CD14-positive monocyte (primary cell): ENCODE measurements around the gene LILRB3. TPM values are rescaled to one million over a fixed set of nuclear protein-coding genes. Genes with fewer than 3 reads are reported as not detected.

Source experiments
- DNase-seq, 3 donors: peaks; one replicate each; pipeline ENCODE4 v3.0.0-alpha.2; 2011 to 2022
- H2AFZ ChIP-seq: 2 replicates; pipeline ENCODE4 v1.6.0; 2012; ENCODE audit warnings: mild to moderate bottlenecking, low read depth, low read length, inconsistent platforms; ENCODE audit not compliant: insufficient read depth, poor library complexity, severe bottlenecking
- H3K27ac ChIP-seq, 2 donors: 1 replicate in 1 of 2; 2 replicates in 1 of 2; pipeline ENCODE4 v1.5.1; 2012 to 2013; ENCODE audit warnings: low read length in 2 of 2, control low read depth in 1 of 2, inconsistent platforms in 1 of 2, low read depth in 1 of 2, mild to moderate bottlenecking in 1 of 2
- H3K27me3 ChIP-seq, 2 donors: one replicate each; pipeline versions ENCODE4 v1.6.0 to v1.6.1; 2011 to 2013; ENCODE audit warnings: low read length in 2 of 2; ENCODE audit not compliant: control insufficient read depth in 2 of 2, insufficient read depth in 2 of 2
- H3K36me3 ChIP-seq, 2 donors: replicated peaks in 1 of 2; 1 replicate in 1 of 2; 2 replicates in 1 of 2; pipeline versions ENCODE4 v1.5.1 to v1.6.1; 2012 to 2013; ENCODE audit warnings: low read length in 2 of 2, control low read depth in 1 of 2, inconsistent platforms in 1 of 2, mild to moderate bottlenecking in 1 of 2; ENCODE audit not compliant: insufficient read depth in 2 of 2, control insufficient read depth in 1 of 2
- H3K4me1 ChIP-seq, 2 donors: 1 replicate in 1 of 2; 2 replicates in 1 of 2; pipeline versions ENCODE4 v1.5.1 to v1.6.1; 2012 to 2013; ENCODE audit warnings: low read length in 2 of 2, control low read depth in 1 of 2, inconsistent platforms in 1 of 2, mild to moderate bottlenecking in 1 of 2, moderate library complexity in 1 of 2; ENCODE audit not compliant: insufficient read depth in 2 of 2, control insufficient read depth in 1 of 2
- H3K4me2 ChIP-seq: replicated peaks from 2 replicates; pipeline ENCODE3; 2012; ENCODE audit warnings: low read length, moderate library complexity, mild to moderate bottlenecking; ENCODE audit not compliant: poor library complexity, severe bottlenecking; ENCODE audit errors: extremely low read depth
- H3K4me3 ChIP-seq, 3 experiments: fragments of 200-600 bp in 1 of 3; sonication (generic) in 1 of 3; replicated peaks in 1 of 3; 1 replicate in 2 of 3; 2 replicates in 1 of 3; pipeline ENCODE4 v1.5.1; 2011 to 2013; ENCODE audit warnings: low read length in 3 of 3, mild to moderate bottlenecking in 3 of 3, control low read depth in 2 of 3, low read depth in 2 of 3, inconsistent platforms in 1 of 3, moderate library complexity in 1 of 3
- H3K79me2 ChIP-seq: 2 replicates; pipeline ENCODE4 v1.6.0; 2012; ENCODE audit warnings: mild to moderate bottlenecking, control low read depth, inconsistent platforms, low read length, moderate library complexity; ENCODE audit not compliant: insufficient read depth
- H3K9ac ChIP-seq: 2 replicates; pipeline ENCODE4 v1.6.0; 2017; ENCODE audit warnings: low read length, mild to moderate bottlenecking; ENCODE audit not compliant: insufficient read depth, poor library complexity, severe bottlenecking
- H3K9me3 ChIP-seq, 2 donors: replicated peaks in 1 of 2; 1 replicate in 1 of 2; 2 replicates in 1 of 2; pipeline versions ENCODE4 v1.5.1 to v1.6.1; 2012 to 2013; ENCODE audit warnings: low read length in 2 of 2, control low read depth in 1 of 2; ENCODE audit not compliant: control insufficient read depth in 1 of 2, insufficient read depth in 1 of 2
- H4K20me1 ChIP-seq: 2 replicates; pipeline ENCODE4 v1.6.0; 2012; ENCODE audit warnings: mild to moderate bottlenecking, low read length, control low read depth, moderate library complexity; ENCODE audit not compliant: insufficient read depth
- H3K27ac Mint-ChIP-seq, 7 donors: one replicate each; pipeline ENCODE4 v1.8.0; 2020; ENCODE audit warnings: mild to moderate bottlenecking in 7 of 7, mixed read lengths in 7 of 7, moderate library complexity in 6 of 7, inconsistent platforms in 2 of 7
- H3K27me3 Mint-ChIP-seq, 3 donors: one replicate each; pipeline ENCODE4 v1.8.0; 2021 to 2022; ENCODE audit warnings: low read depth in 3 of 3, mild to moderate bottlenecking in 3 of 3, mixed read lengths in 3 of 3, moderate library complexity in 3 of 3, inconsistent platforms in 1 of 3
- H3K36me3 Mint-ChIP-seq, 2 donors: one replicate each; pipeline ENCODE4 v1.8.0; 2020; ENCODE audit warnings: mixed read lengths in 2 of 2, inconsistent platforms in 1 of 2, mild to moderate bottlenecking in 1 of 2
- H3K4me1 Mint-ChIP-seq: one replicate; pipeline ENCODE4 v1.8.0; 2020; ENCODE audit warnings: mild to moderate bottlenecking, mixed read lengths
- H3K4me3 Mint-ChIP-seq, 2 donors: one replicate each; pipeline ENCODE4 v1.8.0; 2020; ENCODE audit warnings: mild to moderate bottlenecking in 2 of 2, mixed read lengths in 2 of 2, moderate library complexity in 1 of 2
- H3K9me3 Mint-ChIP-seq, 7 donors: one replicate each; pipeline ENCODE4 v1.8.0; 2020 to 2022; ENCODE audit warnings: mixed read lengths in 7 of 7, mild to moderate bottlenecking in 6 of 7, moderate library complexity in 6 of 7, inconsistent platforms in 2 of 7
- WGBS: methylation state at CpG from one replicate; pipeline ENCODE4 v1.1.5; 2013; ENCODE audit warnings: missing lambda C conversion rate; ENCODE audit not compliant: insufficient coverage; 5-methylcytosine and 5-hydroxymethylcytosine counted together
- intact Hi-C, 2 donors: fragments of 100-400 bp; cut with micrococcal nuclease; formaldehyde crosslinking; loops; one replicate each; pipeline versions ENCODE4 v1.15.0 to v1.15.1; 2023
- polyA plus RNA-seq, 3 donors: library from polyadenylated mRNA; depleted of rRNA in 1 of 3; unstranded in 2 of 3; stranded (reverse) in 1 of 3; fragments of 300-500 nt in 2 of 3; fragments of >200 nt in 1 of 3; fragmentation: Illumina TruSeq in 2 of 3; gene quantifications; 1 replicate in 2 of 3; 2 replicates in 1 of 3; pipeline ENCODE4 v1.2.3, GENCODE V29; 2012 to 2021
- TF ChIP-seq, protein P1 (sequence below): fragments of 200-600 bp; IDR thresholded peaks from one replicate; pipeline ENCODE4 v1.8.0; 2022; ENCODE audit warnings: antibody characterized with exemption, mild to moderate bottlenecking

The LILRB3 gene
- polyA plus RNA-seq, 3 donors, result 62.9 to 455 (median 104) TPM

DNA sequence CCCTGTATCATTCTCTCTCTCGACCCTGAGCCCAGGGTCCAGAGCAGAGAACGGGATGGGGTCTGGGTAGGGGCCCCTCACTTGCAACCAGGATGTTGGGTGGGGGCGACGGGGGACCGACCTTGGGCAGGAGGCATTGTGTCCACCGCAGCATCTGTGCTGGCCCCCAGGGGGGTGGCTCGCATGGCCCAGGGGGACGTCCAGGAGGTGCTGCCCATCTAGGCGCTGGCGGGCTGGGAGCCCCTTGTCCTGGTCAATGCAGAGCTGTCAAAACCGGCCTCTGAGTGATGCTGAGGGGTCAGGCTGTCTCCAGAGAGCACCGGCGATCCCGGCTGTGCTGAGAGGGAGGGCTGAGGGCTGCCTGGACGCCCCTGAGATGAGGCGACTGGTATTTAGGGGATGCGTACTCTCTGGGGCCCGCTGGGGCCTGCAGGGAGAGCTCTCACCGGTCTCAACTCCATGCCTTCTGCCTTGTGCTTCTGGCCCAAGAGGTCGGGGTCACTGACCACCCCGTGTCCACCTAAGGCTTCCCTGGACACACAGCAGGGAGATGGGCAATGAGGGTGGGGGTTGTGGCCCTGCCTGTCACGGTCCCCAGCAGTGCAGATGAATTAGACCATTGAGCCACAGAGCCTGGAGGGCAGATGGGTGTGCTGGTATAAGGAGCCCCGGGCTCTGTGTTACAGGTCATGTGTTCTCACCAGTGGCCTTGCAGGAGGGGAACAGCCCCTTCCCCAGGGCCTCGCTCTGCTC is 13.6 kb downstream of the LILRB3 start:
- Histone ChIP-seq H3K9me3 (no peaks in the 10 kb centered on the region), H3K4me1 (peaks cover 75 to 82% of the 10 kb centered on the region in 2 donors), H3K79me2 (peaks cover 74% of the 10 kb centered on the region), H3K36me3 (peaks cover 33 to 35% of the 10 kb centered on the region in 2 donors), H3K4me3 (peak overlapping the region in 1 of 3 experiments; percentile 58), H3K4me2 (peak overlapping the region; percentile 48), H4K20me1 (peaks cover 22% of the 10 kb centered on the region), H3K9ac (peak overlapping the region; percentile 81), H3K27me3 (no peaks in the 10 kb centered on the region), H3K27ac (peak overlapping the region; percentile 97 to 100), H2AFZ (no peak overlapping the region)
- WGBS, result 68% methylated on average over 22 of the region's 24 CpGs
- DNase-seq, result no peak
- Mint-ChIP-seq H3K36me3 (peaks cover 62 to 69% of the 10 kb centered on the region in 2 donors), H3K4me3 (peak overlapping the region; percentile 68 to 88), H3K9me3 (peaks cover 0 to 4% (median 0%) of the 10 kb centered on the region in 7 donors), H3K4me1 (peaks cover 87% of the 10 kb centered on the region), H3K27ac (peak overlapping the region; percentile 99 to 100 (median 100)), H3K27me3 (peaks cover 0 to 12% (median 2%) of the 10 kb centered on the region in 3 donors)
- TF ChIP-seq, protein P1, sequence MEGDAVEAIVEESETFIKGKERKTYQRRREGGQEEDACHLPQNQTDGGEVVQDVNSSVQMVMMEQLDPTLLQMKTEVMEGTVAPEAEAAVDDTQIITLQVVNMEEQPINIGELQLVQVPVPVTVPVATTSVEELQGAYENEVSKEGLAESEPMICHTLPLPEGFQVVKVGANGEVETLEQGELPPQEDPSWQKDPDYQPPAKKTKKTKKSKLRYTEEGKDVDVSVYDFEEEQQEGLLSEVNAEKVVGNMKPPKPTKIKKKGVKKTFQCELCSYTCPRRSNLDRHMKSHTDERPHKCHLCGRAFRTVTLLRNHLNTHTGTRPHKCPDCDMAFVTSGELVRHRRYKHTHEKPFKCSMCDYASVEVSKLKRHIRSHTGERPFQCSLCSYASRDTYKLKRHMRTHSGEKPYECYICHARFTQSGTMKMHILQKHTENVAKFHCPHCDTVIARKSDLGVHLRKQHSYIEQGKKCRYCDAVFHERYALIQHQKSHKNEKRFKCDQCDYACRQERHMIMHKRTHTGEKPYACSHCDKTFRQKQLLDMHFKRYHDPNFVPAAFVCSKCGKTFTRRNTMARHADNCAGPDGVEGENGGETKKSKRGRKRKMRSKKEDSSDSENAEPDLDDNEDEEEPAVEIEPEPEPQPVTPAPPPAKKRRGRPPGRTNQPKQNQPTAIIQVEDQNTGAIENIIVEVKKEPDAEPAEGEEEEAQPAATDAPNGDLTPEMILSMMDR, result no peak
- intact Hi-C loops, result loop anchor here (2.0 to 5.0 kb wide), 2 partner anchors 22 to 163 kb away; no protein-coding TSS in a partner anchor

- peak overlapping the region; percentile 81 for H3K9ac ChIP-seq
Measured at GRCh38 chr19:54208784-54209057, 14.1 kb downstream of the LILRB3 start.

More at GRCh38 chr19:54208784-54209057, 14.1 kb downstream of the LILRB3 start:
- Histone ChIP-seq H4K20me1 (peaks cover 27% of the 10 kb centered on the region), H3K79me2 (peaks cover 79% of the 10 kb centered on the region), H3K4me2 (peak overlapping the region; percentile 48), H3K4me1 (peaks cover 80 to 87% of the 10 kb centered on the region in 2 donors), H3K27ac (peak overlapping the region; percentile 97 to 100), H3K36me3 (peaks cover 38 to 40% of the 10 kb centered on the region in 2 donors), H3K27me3 (no peaks in the 10 kb centered on the region), H3K4me3 (peak overlapping the region in 2 of 3 experiments; percentile 4 to 58), H2AFZ (no peak overlapping the region), H3K9me3 (no peaks in the 10 kb centered on the region)
- H3K27ac Mint-ChIP-seq, result peak overlapping the region; percentile 99 to 100 (median 100)
- peaks cover 66 to 74% of the 10 kb centered on the region in 2 donors for H3K36me3 Mint-ChIP-seq
- peak overlapping the region; percentile 86 to 100 for H3K4me3 Mint-ChIP-seq
- peaks cover 0 to 4% (median 0%) of the 10 kb centered on the region in 7 donors for H3K9me3 Mint-ChIP-seq
- TF ChIP-seq, protein P1, result no peak
- no peak for DNase-seq
- intact Hi-C loops, result loop anchor here (2.0 to 5.0 kb wide), 2 partner anchors 22 to 164 kb away; no protein-coding TSS in a partner anchor
- peaks cover 0 to 11% (median 2%) of the 10 kb centered on the region in 3 donors for H3K27me3 Mint-ChIP-seq
- 50% methylated on average over 4 of the region's 8 CpGs for WGBS
- peaks cover 89% of the 10 kb centered on the region for H3K4me1 Mint-ChIP-seq
